WTC11 (cell line): Measurements from ENCODE around the gene BMP6. TPM values are rescaled to one million over a fixed set of nuclear protein-coding genes. Genes with fewer than 3 reads are reported as not detected.

Experiments
- ATAC-seq: fragments of 200-7000 bp; cut with Tn5 transposase; 2 replicates; pipeline ENCODE4 v1.10.0; 2021; ENCODE audit warnings: mild to moderate bottlenecking, moderate library complexity
- CTCF ChIA-PET: fragments of 300-600 bp; sonication (Branson Sonifier 250); formaldehyde crosslinking; loops from one replicate; lab custom pipeline; 2021; ENCODE audit warnings: antibody characterized with exemption; lab: Charles Lee
- POLR2A ChIA-PET: fragments of 350-600 bp; sonication (Branson Sonifier 250); formaldehyde crosslinking; loops from one replicate; lab custom pipeline; 2021; ENCODE audit warnings: antibody characterized with exemption; lab: Charles Lee
- DNase-seq: peaks from one replicate; pipeline ENCODE4 v3.0.0; 2021; ENCODE audit warnings: low spot score
- H3K27ac Mint-ChIP-seq: 2 replicates; pipeline ENCODE4 v1.8.0; 2021; ENCODE audit warnings: mixed read lengths
- H3K27me3 Mint-ChIP-seq: 2 replicates; pipeline ENCODE4 v1.8.0; 2021; ENCODE audit warnings: low read depth, mild to moderate bottlenecking, moderate library complexity, mixed read lengths
- H3K36me3 Mint-ChIP-seq: 2 replicates; pipeline ENCODE4 v1.8.0; 2021; ENCODE audit warnings: mixed read lengths
- H3K4me1 Mint-ChIP-seq: 2 replicates; pipeline ENCODE4 v1.8.0; 2022; ENCODE audit warnings: mixed read lengths
- H3K4me3 Mint-ChIP-seq: 2 replicates; pipeline ENCODE4 v1.8.0; 2021; ENCODE audit warnings: mild to moderate bottlenecking, moderate library complexity, mixed read lengths
- H3K9me3 Mint-ChIP-seq: 2 replicates; pipeline ENCODE4 v1.8.0; 2021; ENCODE audit warnings: mixed read lengths
- CBFB ChIP-seq: sonication (generic); formaldehyde crosslinking; IDR thresholded peaks from 2 replicates; pipeline ENCODE4 v1.8.1; 2022; ENCODE audit warnings: mild to moderate bottlenecking, low read depth, missing genetic modification reagents
- E2F4 ChIP-seq: sonication (generic); formaldehyde crosslinking; IDR thresholded peaks from 2 replicates; pipeline ENCODE4 v1.8.1; 2022; ENCODE audit warnings: low read depth, mild to moderate bottlenecking, moderate library complexity, missing genetic modification reagents, borderline replicate concordance
- E2F5 ChIP-seq: sonication (generic); formaldehyde crosslinking; IDR thresholded peaks from 2 replicates; pipeline ENCODE4 v1.8.1; 2022; ENCODE audit warnings: mild to moderate bottlenecking, moderate library complexity, missing genetic modification reagents
- GRHL2 ChIP-seq: fragments of 250-450 bp; sonication (Bioruptor Pico); IDR thresholded peaks from 2 replicates; pipeline ENCODE4 v1.8.0; 2022; ENCODE audit warnings: mild to moderate bottlenecking, moderate library complexity; ENCODE audit not compliant: insufficient replicate concordance, severe bottlenecking
- NFATC4 ChIP-seq: fragments of 250-450 bp; sonication (Bioruptor Pico); IDR thresholded peaks from 2 replicates; pipeline ENCODE4 v1.9.0; 2021; ENCODE audit warnings: mild to moderate bottlenecking
- NFYB ChIP-seq: sonication (generic); formaldehyde crosslinking; conservative IDR thresholded peaks from 2 replicates; pipeline ENCODE4 v1.8.0; 2022; ENCODE audit warnings: low read depth, missing genetic modification reagents
- PRDM15 ChIP-seq: sonication (generic); formaldehyde crosslinking; IDR thresholded peaks from 2 replicates; pipeline ENCODE4 v1.8.0; 2022; ENCODE audit warnings: missing genetic modification reagents
- PRRX2 ChIP-seq: fragments of 250-450 bp; sonication (Bioruptor Pico); IDR thresholded peaks from 2 replicates; pipeline ENCODE4 v1.8.0; 2021; ENCODE audit warnings: mild to moderate bottlenecking
- RELA ChIP-seq: sonication (generic); formaldehyde crosslinking; IDR thresholded peaks from 2 replicates; pipeline ENCODE4 v1.8.1; 2022; ENCODE audit warnings: missing genetic modification reagents, mild to moderate bottlenecking, borderline replicate concordance
- ZNF396 ChIP-seq: fragments of 250-450 bp; sonication (Bioruptor Pico); IDR thresholded peaks from 2 replicates; pipeline ENCODE4 v1.8.0; 2021; ENCODE audit warnings: mild to moderate bottlenecking, moderate library complexity, borderline replicate concordance
- ZNF425 ChIP-seq: fragments of 250-450 bp; sonication (Bioruptor Pico); conservative IDR thresholded peaks from 2 replicates; pipeline ENCODE4 v1.9.0; 2021; ENCODE audit warnings: mild to moderate bottlenecking
- ZSCAN18 ChIP-seq: fragments of 250-450 bp; sonication (Bioruptor Pico); IDR thresholded peaks from 2 replicates; pipeline ENCODE4 v2.1.2; 2022; ENCODE audit warnings: mild to moderate bottlenecking, moderate library complexity
- total RNA-seq: library from RNA; stranded (reverse); gene quantifications from 3 replicates; pipeline ENCODE4 v1.2.3, GENCODE V29; 2021
- TF ChIP-seq, protein P1 (sequence below): sonication (generic); formaldehyde crosslinking; IDR thresholded peaks from 2 replicates; pipeline ENCODE4 v1.8.0; 2023; ENCODE audit warnings: mild to moderate bottlenecking, missing genetic modification reagents
- TF ChIP-seq, protein P2 (sequence below): fragments of 250-450 bp; sonication (Bioruptor Pico); IDR thresholded peaks from 2 replicates; pipeline ENCODE4 v1.9.0; 2021; ENCODE audit warnings: mild to moderate bottlenecking
- TF ChIP-seq, protein P3 (sequence below): sonication (generic); formaldehyde crosslinking; conservative IDR thresholded peaks from 2 replicates; pipeline ENCODE4 v1.8.1; 2022; ENCODE audit warnings: mild to moderate bottlenecking, missing genetic modification reagents

The BMP6 gene
- total RNA-seq, 1 experiment from 2014 or later = 1.0 TPM

GRCh38 chr6:7828124-7828523 lies 102.2 kb downstream of the BMP6 start:
- ChIA-PET POLR2A (no interaction called here), CTCF (no interaction called here)
- H3K4me3 Mint-ChIP-seq = no peak overlapping the region
- no peak for ATAC-seq
- no peaks in the 10 kb centered on the region for H3K27me3 Mint-ChIP-seq
- DNase-seq = no peak
- H3K27ac Mint-ChIP-seq = no peak overlapping the region
- TF ChIP-seq GRHL2 (CRISPR knock-in tag) = no peak
- TF ChIP-seq, protein P1, sequence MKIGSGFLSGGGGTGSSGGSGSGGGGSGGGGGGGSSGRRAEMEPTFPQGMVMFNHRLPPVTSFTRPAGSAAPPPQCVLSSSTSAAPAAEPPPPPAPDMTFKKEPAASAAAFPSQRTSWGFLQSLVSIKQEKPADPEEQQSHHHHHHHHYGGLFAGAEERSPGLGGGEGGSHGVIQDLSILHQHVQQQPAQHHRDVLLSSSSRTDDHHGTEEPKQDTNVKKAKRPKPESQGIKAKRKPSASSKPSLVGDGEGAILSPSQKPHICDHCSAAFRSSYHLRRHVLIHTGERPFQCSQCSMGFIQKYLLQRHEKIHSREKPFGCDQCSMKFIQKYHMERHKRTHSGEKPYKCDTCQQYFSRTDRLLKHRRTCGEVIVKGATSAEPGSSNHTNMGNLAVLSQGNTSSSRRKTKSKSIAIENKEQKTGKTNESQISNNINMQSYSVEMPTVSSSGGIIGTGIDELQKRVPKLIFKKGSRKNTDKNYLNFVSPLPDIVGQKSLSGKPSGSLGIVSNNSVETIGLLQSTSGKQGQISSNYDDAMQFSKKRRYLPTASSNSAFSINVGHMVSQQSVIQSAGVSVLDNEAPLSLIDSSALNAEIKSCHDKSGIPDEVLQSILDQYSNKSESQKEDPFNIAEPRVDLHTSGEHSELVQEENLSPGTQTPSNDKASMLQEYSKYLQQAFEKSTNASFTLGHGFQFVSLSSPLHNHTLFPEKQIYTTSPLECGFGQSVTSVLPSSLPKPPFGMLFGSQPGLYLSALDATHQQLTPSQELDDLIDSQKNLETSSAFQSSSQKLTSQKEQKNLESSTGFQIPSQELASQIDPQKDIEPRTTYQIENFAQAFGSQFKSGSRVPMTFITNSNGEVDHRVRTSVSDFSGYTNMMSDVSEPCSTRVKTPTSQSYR = no peak
- TF ChIP-seq E2F4 (CRISPR knock-in tag) = no peak
- TF ChIP-seq E2F5 = no peak
- TF ChIP-seq NFYB (CRISPR knock-in tag) = no peak
- no peak for TF ChIP-seq NFATC4 (CRISPR knock-in tag)
- TF ChIP-seq ZNF396 (CRISPR knock-in tag) = no peak
- TF ChIP-seq, protein P2, sequence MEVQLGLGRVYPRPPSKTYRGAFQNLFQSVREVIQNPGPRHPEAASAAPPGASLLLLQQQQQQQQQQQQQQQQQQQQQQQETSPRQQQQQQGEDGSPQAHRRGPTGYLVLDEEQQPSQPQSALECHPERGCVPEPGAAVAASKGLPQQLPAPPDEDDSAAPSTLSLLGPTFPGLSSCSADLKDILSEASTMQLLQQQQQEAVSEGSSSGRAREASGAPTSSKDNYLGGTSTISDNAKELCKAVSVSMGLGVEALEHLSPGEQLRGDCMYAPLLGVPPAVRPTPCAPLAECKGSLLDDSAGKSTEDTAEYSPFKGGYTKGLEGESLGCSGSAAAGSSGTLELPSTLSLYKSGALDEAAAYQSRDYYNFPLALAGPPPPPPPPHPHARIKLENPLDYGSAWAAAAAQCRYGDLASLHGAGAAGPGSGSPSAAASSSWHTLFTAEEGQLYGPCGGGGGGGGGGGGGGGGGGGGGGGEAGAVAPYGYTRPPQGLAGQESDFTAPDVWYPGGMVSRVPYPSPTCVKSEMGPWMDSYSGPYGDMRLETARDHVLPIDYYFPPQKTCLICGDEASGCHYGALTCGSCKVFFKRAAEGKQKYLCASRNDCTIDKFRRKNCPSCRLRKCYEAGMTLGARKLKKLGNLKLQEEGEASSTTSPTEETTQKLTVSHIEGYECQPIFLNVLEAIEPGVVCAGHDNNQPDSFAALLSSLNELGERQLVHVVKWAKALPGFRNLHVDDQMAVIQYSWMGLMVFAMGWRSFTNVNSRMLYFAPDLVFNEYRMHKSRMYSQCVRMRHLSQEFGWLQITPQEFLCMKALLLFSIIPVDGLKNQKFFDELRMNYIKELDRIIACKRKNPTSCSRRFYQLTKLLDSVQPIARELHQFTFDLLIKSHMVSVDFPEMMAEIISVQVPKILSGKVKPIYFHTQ (CRISPR knock-in tag) = no peak
- no peak for TF ChIP-seq ZNF425 (CRISPR knock-in tag)
- H3K36me3 Mint-ChIP-seq = no peaks in the 10 kb centered on the region; the same call in 1 of the 2 replicates
- H3K9me3 Mint-ChIP-seq = peaks cover 15% of the 10 kb centered on the region
- peaks cover 27% of the 10 kb centered on the region for H3K4me1 Mint-ChIP-seq

DNA sequence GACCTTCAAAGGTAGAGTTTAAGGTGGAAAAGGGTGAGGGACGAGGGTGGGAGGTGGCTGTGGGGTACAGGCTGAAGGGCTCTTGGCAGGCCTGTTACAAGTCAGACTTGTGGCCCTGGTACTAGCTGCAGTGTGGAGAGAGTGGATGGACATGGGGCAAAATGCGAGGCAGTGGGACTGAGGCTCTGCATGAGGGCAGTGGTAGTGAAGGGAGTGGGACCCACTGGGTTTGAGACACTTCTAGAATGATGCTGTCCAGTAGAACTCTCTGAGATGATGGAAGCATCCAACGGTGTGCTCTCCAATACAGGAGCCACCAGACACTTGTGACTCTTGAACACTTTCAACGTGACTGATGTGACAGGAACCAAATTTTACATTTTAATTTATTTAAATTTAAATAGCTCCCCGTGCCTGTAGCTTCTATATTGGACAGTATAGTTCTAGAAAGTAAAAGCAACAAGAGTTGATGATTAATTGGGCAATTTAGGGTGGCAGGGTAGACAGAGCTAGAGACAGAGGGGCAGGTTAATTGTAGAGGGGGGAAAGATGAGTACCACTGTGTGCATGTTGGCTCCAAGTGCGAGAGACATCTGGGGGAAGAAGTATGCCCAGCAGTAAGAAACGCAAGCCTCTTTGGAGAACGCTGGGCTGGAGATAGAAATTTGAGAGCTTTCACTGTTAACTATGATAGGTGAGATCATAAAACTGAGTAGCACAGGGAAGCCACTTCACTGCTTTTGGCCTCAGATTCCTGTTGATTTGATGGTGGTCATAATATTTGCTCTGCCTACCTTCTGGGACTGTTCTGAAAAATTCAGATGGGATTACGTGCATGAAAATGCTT lies 107.2 kb downstream of the BMP6 start:
- H3K36me3 Mint-ChIP-seq = no peaks in the 10 kb centered on the region; the same call in 1 of the 2 replicates
- DNase-seq (no peak), ATAC-seq (no peak)
- ChIA-PET CTCF (no interaction called here), POLR2A (no interaction called here)
- H3K4me3 Mint-ChIP-seq = no peak overlapping the region
- peaks cover 12% of the 10 kb centered on the region for H3K9me3 Mint-ChIP-seq
- H3K27ac Mint-ChIP-seq = no peak overlapping the region
- peaks cover 9% of the 10 kb centered on the region for H3K4me1 Mint-ChIP-seq
- H3K27me3 Mint-ChIP-seq = no peaks in the 10 kb centered on the region
- TF ChIP-seq E2F5 (no peak), RELA (no peak), PRDM15 (CRISPR knock-in tag) (no peak), CBFB (CRISPR knock-in tag) (no peak), ZSCAN18 (no peak), PRRX2 (CRISPR knock-in tag) (no peak)
- TF ChIP-seq, protein P3, sequence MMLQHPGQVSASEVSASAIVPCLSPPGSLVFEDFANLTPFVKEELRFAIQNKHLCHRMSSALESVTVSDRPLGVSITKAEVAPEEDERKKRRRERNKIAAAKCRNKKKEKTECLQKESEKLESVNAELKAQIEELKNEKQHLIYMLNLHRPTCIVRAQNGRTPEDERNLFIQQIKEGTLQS (CRISPR knock-in tag) = no peak
